Neural cell (in vitro differentiated cells): ENCODE data around the gene GRIA2. TPM values are rescaled to one million over a fixed set of nuclear protein-coding genes. Genes with fewer than 3 reads are reported as not detected.

Experiments used
- H2AFZ ChIP-seq: fragments of 200-600, 300-800 bp; sonication (generic), shearing (Covaris generic); 2 replicates; pipeline ENCODE4 v1.6.0; 2014; ENCODE audit warnings: low read depth, mild to moderate bottlenecking, antibody characterized with exemption, low read length, moderate library complexity
- H3F3A ChIP-seq: fragments of 200-600 bp; shearing (Covaris generic); 2 replicates; pipeline ENCODE4 v1.6.1; 2016; ENCODE audit warnings: mild to moderate bottlenecking, moderate library complexity, mixed read lengths, antibody characterized with exemption, low read length; ENCODE audit not compliant: insufficient read depth, poor library complexity, severe bottlenecking
- H3K27ac ChIP-seq: fragments of 200-600, 300-800 bp; sonication (generic), shearing (Covaris generic); 2 replicates; pipeline ENCODE4 v1.5.1; 2014; ENCODE audit warnings: mild to moderate bottlenecking, low read length, moderate library complexity
- H3K27me3 ChIP-seq: fragments of 300-800, 200-600 bp; sonication (generic), shearing (Covaris generic); 2 replicates; pipeline ENCODE4 v1.6.0; 2014; ENCODE audit warnings: mild to moderate bottlenecking, low read depth, low read length, moderate library complexity; ENCODE audit not compliant: insufficient read depth
- H3K36me3 ChIP-seq: fragments of 300-800, 200-600 bp; sonication (generic), shearing (Covaris generic); 2 replicates; pipeline ENCODE4 v1.5.1; 2014; ENCODE audit warnings: mild to moderate bottlenecking, antibody characterized with exemption, low read length, moderate library complexity; ENCODE audit not compliant: insufficient read depth
- H3K4me2 ChIP-seq: fragments of 300-800, 200-600 bp; sonication (generic), shearing (Covaris generic); 2 replicates; pipeline ENCODE4 v1.6.0; 2014; ENCODE audit warnings: mild to moderate bottlenecking, low read length
- H3K4me3 ChIP-seq: fragments of 300-800, 200-600 bp; sonication (generic), shearing (Covaris generic); 2 replicates; pipeline ENCODE4 v1.5.1; 2014; ENCODE audit warnings: mild to moderate bottlenecking, low read length, moderate library complexity
- H3K79me2 ChIP-seq: fragments of 200-600 bp; shearing (Covaris generic); replicated peaks from 2 replicates; pipeline ENCODE4 v1.6.0; 2014; ENCODE audit warnings: mild to moderate bottlenecking, low read length, moderate library complexity; ENCODE audit not compliant: insufficient read depth
- H3K9ac ChIP-seq: fragments of 300-800, 200-600 bp; sonication (generic), shearing (Covaris generic); 2 replicates; pipeline ENCODE4 v1.6.1; 2016; ENCODE audit warnings: mild to moderate bottlenecking, low read length, mixed read lengths
- H3K9me2 ChIP-seq: fragments of 200-600 bp; shearing (Covaris generic); 2 replicates; pipeline ENCODE4 v1.6.1; 2016; ENCODE audit warnings: mild to moderate bottlenecking, low read length, mixed read lengths; ENCODE audit not compliant: insufficient read depth
- H3K9me3 ChIP-seq: fragments of 200-600, 300-800 bp; sonication (generic), shearing (Covaris generic); 2 replicates; pipeline ENCODE4 v1.6.1; 2016; ENCODE audit warnings: mild to moderate bottlenecking, mixed run types, low read length, moderate library complexity, mixed read lengths
- H4K20me1 ChIP-seq: fragments of 200-600 bp; shearing (Covaris generic); 2 replicates; pipeline ENCODE4 v1.6.1; 2016; ENCODE audit warnings: mild to moderate bottlenecking, mixed run types; ENCODE audit not compliant: insufficient read depth
- CTCF ChIP-seq: fragments of 450-650 bp; IDR thresholded peaks from 2 replicates; pipeline ENCODE4 v1.5.1; 2014; ENCODE audit warnings: antibody characterized with exemption, mild to moderate bottlenecking, moderate library complexity; ENCODE audit not compliant: poor library complexity, severe bottlenecking
- EP300 ChIP-seq: fragments of 450-650 bp; conservative IDR thresholded peaks from 2 replicates; pipeline ENCODE4 v1.6.1; 2014; ENCODE audit warnings: antibody characterized with exemption, mild to moderate bottlenecking, moderate library complexity; ENCODE audit not compliant: poor library complexity, severe bottlenecking
- EZH2 ChIP-seq: fragments of 200-600, 300-800 bp; shearing (Covaris generic), sonication (generic); IDR thresholded peaks from 2 replicates; pipeline ENCODE4 v1.6.1; 2014; ENCODE audit warnings: antibody characterized with exemption, low read length, borderline replicate concordance, mild to moderate bottlenecking; ENCODE audit not compliant: insufficient read depth, poor library complexity, severe bottlenecking
- MXI1 ChIP-seq: fragments of 450-650 bp; conservative IDR thresholded peaks from 2 replicates; pipeline ENCODE4 v1.6.1; 2014; ENCODE audit warnings: antibody characterized with exemption, mild to moderate bottlenecking; ENCODE audit not compliant: poor library complexity, severe bottlenecking
- POLR2AphosphoS5 ChIP-seq: IDR thresholded peaks from 2 replicates; pipeline ENCODE4 v1.6.1; 2012
- RAD21 ChIP-seq: fragments of 450-650 bp; conservative IDR thresholded peaks from 2 replicates; pipeline ENCODE4 v1.6.1; 2014; ENCODE audit warnings: antibody characterized with exemption, mild to moderate bottlenecking, moderate library complexity
- SMC3 ChIP-seq: fragments of 450-650 bp; conservative IDR thresholded peaks from 2 replicates; pipeline ENCODE4 v1.6.1; 2014; ENCODE audit warnings: antibody characterized with exemption, mild to moderate bottlenecking, moderate library complexity; ENCODE audit not compliant: poor library complexity
- TAF1 ChIP-seq: IDR thresholded peaks from 2 replicates; pipeline ENCODE4 v1.6.1; 2012; ENCODE audit warnings: low read depth
- polyA plus RNA-seq: library from polyadenylated mRNA; depleted of rRNA; stranded (reverse); fragments of >200 nt; gene quantifications from 2 replicates; pipeline ENCODE4 v1.2.3, GENCODE V29; 2014
- TF ChIP-seq, protein P1 (sequence below): IDR thresholded peaks from 2 replicates; pipeline ENCODE4 v1.6.1; 2012; ENCODE audit warnings: borderline replicate concordance

The GRIA2 gene
- polyA plus RNA-seq, 1 donor from 2014 or later: 823 TPM

- H3K9me2 ChIP-seq: no peaks in the 10 kb centered on the region
- H3F3A ChIP-seq: no peaks in the 10 kb centered on the region
- H2AFZ ChIP-seq: no peak overlapping the region
- H4K20me1 ChIP-seq: no peaks in the 10 kb centered on the region
- no peaks in the 10 kb centered on the region for H3K9me3 ChIP-seq
- no peak overlapping the region for H3K27ac ChIP-seq
- TF ChIP-seq SMC3: no peak
- TF ChIP-seq TAF1: no peak
- TF ChIP-seq EZH2: no peak
- TF ChIP-seq CTCF: no peak
- no peak for TF ChIP-seq MXI1
- no peak for TF ChIP-seq RAD21
- no peak for TF ChIP-seq POLR2AphosphoS5
- TF ChIP-seq, protein P1, sequence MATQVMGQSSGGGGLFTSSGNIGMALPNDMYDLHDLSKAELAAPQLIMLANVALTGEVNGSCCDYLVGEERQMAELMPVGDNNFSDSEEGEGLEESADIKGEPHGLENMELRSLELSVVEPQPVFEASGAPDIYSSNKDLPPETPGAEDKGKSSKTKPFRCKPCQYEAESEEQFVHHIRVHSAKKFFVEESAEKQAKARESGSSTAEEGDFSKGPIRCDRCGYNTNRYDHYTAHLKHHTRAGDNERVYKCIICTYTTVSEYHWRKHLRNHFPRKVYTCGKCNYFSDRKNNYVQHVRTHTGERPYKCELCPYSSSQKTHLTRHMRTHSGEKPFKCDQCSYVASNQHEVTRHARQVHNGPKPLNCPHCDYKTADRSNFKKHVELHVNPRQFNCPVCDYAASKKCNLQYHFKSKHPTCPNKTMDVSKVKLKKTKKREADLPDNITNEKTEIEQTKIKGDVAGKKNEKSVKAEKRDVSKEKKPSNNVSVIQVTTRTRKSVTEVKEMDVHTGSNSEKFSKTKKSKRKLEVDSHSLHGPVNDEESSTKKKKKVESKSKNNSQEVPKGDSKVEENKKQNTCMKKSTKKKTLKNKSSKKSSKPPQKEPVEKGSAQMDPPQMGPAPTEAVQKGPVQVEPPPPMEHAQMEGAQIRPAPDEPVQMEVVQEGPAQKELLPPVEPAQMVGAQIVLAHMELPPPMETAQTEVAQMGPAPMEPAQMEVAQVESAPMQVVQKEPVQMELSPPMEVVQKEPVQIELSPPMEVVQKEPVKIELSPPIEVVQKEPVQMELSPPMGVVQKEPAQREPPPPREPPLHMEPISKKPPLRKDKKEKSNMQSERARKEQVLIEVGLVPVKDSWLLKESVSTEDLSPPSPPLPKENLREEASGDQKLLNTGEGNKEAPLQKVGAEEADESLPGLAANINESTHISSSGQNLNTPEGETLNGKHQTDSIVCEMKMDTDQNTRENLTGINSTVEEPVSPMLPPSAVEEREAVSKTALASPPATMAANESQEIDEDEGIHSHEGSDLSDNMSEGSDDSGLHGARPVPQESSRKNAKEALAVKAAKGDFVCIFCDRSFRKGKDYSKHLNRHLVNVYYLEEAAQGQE: no peak
- TF ChIP-seq EP300: no peak
- no peaks in the 10 kb centered on the region for H3K27me3 ChIP-seq
- H3K79me2 ChIP-seq: no peaks in the 10 kb centered on the region
- H3K9ac ChIP-seq: no peak overlapping the region
- peaks cover 33% of the 10 kb centered on the region for H3K36me3 ChIP-seq
- no peak overlapping the region for H3K4me2 ChIP-seq
- H3K4me3 ChIP-seq: no peak overlapping the region
Observed at GRCh38 chr4:157358851-157359250, 138.3 kb downstream of the GRIA2 start.

DNA sequence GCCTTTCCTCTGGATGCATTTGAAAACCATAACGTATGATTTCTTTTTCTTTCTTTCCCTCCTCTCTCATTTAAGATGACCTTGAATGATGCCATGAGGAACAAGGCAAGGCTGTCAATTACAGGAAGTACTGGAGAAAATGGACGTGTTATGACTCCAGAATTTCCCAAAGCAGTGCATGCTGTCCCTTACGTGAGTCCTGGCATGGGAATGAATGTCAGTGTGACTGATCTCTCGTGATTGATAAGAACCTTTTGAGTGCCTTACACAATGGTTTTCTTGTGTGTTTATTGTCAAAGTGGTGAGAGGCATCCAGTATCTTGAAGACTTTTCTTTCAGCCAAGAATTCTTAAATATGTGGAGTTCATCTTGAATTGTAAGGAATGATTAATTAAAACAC lies 142.8 kb downstream of the GRIA2 start:
- H2AFZ ChIP-seq: no peak overlapping the region

GRCh38 chr4:157372154-157372553 lies 151.6 kb downstream of the GRIA2 start:
- no peaks in the 10 kb centered on the region for H3K27me3 ChIP-seq
- no peaks in the 10 kb centered on the region for H3K36me3 ChIP-seq
- no peaks in the 10 kb centered on the region for H4K20me1 ChIP-seq
- peak overlapping the region; percentile 40 for H3K4me2 ChIP-seq
- H3K9me3 ChIP-seq: no peaks in the 10 kb centered on the region
- peak overlapping the region; percentile 70 for H3K27ac ChIP-seq
- no peaks in the 10 kb centered on the region for H3K79me2 ChIP-seq
- H3F3A ChIP-seq: no peaks in the 10 kb centered on the region
- peak overlapping the region; percentile 7 for H3K4me3 ChIP-seq
- no peaks in the 10 kb centered on the region for H3K9me2 ChIP-seq
- TF ChIP-seq RAD21 (no peak), EP300 (no peak), POLR2AphosphoS5 (peak; percentile 56)
- TF ChIP-seq, protein P1: peak; percentile 98
- H2AFZ ChIP-seq: no peak overlapping the region
- peak overlapping the region; percentile 10 for H3K9ac ChIP-seq

More for the DNA sequence above, 142.8 kb downstream of the GRIA2 start:
- Histone ChIP-seq H3K36me3 (peaks cover 37% of the 10 kb centered on the region), H3K4me2 (no peak overlapping the region), H3K27me3 (no peaks in the 10 kb centered on the region), H3F3A (no peaks in the 10 kb centered on the region), H3K9ac (no peak overlapping the region), H3K4me3 (no peak overlapping the region), H3K27ac (no peak overlapping the region), H3K9me2 (no peaks in the 10 kb centered on the region), H3K9me3 (no peaks in the 10 kb centered on the region), H3K79me2 (no peaks in the 10 kb centered on the region), H4K20me1 (no peaks in the 10 kb centered on the region)
- no peak for TF ChIP-seq RAD21
- peak; percentile 7 for TF ChIP-seq POLR2AphosphoS5
